Activated CD8-positive, alpha-beta memory T cell treated with anti-CD3 and anti-CD28 coated beads, Interleukin-2, amount 50 U/mL, for 1 hour (primary cell): ENCODE results near the gene PTBP1.

Experiments used
- DNase-seq: peaks from one replicate; pipeline ENCODE4 v3.0.0-alpha.2; 2020; ENCODE audit errors: extremely low read depth

The PTBP1 gene

GRCh38 chr19:797528-798414, 519 bp downstream of the PTBP1 start:
- DNase-seq, result peak; percentile 56

- no peak for DNase-seq
These were observed 1.3 kb downstream of the PTBP1 start for GRCh38 chr19:798415-799075.

- DNase-seq, result no peak
These were observed 2.0 kb downstream of the PTBP1 start for GRCh38 chr19:799076-799881.

GRCh38 chr19:800360-801029, 3.2 kb downstream of the PTBP1 start:
- no peak for DNase-seq

GRCh38 chr19:801030-801860, 4.0 kb downstream of the PTBP1 start:
- no peak for DNase-seq

DNA sequence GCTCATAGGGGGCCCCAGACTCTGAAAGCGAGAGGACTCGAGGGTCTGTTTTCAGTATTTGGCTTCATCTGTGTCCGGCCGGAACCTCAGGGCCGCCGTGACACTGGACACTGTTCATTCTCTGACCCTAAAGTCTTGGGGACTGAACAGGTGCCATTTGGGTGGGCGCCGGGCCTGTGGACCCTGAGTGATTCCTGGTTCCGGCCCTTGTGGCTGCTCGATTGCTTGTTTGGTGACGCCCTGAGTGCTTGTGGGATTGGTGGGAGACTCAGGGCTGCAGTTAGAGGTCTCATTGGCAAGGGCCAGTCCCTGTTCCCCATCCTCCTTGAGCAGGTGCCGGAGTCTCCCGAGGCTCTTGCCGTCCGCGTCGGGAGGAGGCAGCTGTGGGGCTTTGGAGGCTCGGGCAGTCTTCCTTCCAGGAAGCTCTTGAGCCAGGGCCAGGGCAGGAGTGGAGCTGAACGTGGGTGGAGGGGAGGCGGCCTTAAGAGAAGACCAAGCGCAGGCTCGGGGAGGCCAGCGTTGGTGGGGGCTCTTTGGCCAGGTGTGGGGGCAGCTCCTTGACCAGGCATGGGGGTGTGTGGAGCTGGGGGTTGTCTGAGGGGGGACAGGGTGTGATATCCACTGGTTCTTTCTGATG, 4.7 kb downstream of the PTBP1 start:
- no peak for DNase-seq

DNA sequence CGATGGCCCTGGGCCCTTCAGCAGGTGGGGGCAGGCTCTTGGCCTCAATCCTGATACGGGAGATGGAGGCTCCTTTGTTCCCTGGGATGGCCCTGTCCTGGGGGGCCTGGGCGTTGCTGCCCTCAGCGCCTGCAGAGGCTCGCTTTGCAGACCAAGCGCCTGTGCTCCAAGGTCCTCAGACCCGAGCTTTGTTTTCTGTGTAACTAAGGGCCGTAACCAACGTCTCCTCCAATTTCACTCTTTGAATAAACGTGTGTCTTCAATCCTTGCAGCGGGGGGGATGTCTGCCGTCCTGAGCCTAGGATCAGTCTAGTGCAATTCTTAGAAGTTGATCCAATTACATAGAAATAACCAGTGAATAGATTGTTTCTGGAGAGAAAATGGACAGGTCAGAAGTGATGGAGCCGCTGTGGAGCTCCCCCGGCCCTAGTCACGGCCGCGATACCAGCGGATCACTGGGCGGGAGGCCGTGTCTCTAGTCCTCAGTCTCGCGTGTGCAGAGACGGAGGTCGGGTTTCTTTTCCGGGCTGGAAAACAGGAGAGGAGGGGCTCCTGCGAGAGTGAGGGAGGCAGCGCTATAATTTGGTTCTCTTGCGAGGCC, 5.3 kb downstream of the PTBP1 start:
- DNase-seq, result no peak

GRCh38 chr19:803099-803561, 5.9 kb downstream of the PTBP1 start:
- DNase-seq, result no peak

DNA sequence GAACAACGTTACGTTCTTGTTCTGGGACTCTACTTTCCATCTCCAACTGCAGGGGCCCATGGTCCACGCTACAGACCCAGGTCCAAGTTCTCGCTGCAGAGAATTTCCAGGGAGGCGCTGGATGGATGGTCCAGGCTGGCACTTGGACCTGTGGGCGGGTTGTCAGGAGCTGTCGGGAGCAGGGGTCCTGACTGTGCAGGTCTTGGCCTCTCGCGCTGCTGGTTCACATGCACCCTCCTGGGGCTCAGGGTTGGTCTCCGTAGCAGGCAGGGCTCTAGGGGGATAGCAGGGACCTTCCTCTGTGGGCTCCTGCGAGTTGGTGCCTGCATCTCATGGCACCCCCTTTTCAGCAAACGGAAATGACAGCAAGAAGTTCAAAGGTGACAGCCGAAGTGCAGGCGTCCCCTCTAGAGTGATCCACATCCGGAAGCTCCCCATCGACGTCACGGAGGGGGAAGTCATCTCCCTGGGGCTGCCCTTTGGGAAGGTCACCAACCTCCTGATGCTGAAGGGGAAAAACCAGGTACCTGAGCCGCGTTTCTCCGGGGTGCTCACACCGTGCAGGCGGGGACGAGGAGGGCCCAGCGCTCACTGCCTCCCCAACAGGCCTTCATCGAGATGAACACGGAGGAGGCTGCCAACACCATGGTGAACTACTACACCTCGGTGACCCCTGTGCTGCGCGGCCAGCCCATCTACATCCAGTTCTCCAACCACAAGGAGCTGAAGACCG, 6.6 kb downstream of the PTBP1 start:
- no peak for DNase-seq

DNA sequence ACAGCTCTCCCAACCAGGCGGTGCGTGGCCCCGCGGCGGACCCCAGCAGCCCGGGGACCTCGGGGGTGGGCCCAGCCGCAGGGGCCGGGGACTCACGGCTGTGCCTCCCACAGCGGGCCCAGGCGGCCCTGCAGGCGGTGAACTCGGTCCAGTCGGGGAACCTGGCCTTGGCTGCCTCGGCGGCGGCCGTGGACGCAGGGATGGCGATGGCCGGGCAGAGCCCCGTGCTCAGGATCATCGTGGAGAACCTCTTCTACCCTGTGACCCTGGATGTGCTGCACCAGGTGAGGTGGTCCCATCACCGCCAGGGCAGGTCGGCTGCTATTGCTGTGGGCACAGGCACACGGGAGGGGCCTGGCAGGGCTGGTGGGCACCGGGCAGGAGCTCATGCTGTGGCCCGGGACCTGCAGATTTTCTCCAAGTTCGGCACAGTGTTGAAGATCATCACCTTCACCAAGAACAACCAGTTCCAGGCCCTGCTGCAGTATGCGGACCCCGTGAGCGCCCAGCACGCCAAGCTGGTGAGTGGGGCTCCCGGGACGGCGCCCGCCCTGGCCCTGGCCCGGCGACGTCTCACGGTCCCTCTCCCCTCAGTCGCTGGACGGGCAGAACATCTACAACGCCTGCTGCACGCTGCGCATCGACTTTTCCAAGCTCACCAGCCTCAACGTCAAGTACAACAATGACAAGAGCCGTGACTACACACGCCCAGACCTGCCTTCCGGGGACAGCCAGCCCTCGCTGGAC, 7.3 kb downstream of the PTBP1 start:
- no peak for DNase-seq

DNA sequence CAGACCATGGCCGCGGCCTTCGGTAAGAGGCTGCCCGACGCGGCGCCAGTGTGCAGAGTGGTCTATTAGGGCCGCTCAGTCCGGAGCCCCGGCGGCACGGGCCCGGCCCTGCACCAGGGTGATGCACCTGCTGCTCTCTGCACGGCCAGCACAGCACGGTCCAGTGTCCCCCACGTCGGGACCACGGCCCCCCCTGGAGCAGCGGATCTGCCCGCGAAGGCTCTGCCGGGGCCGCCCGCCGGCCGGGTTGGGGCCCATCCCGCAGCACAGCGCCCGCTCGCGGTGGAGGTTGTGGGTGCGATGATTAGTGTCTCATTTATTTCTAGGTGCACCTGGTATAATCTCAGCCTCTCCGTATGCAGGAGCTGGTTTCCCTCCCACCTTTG, 7.9 kb downstream of the PTBP1 start:
- DNase-seq, result no peak

GRCh38 chr19:805600-806550, 8.6 kb downstream of the PTBP1 start:
- DNase-seq, result no peak

DNA sequence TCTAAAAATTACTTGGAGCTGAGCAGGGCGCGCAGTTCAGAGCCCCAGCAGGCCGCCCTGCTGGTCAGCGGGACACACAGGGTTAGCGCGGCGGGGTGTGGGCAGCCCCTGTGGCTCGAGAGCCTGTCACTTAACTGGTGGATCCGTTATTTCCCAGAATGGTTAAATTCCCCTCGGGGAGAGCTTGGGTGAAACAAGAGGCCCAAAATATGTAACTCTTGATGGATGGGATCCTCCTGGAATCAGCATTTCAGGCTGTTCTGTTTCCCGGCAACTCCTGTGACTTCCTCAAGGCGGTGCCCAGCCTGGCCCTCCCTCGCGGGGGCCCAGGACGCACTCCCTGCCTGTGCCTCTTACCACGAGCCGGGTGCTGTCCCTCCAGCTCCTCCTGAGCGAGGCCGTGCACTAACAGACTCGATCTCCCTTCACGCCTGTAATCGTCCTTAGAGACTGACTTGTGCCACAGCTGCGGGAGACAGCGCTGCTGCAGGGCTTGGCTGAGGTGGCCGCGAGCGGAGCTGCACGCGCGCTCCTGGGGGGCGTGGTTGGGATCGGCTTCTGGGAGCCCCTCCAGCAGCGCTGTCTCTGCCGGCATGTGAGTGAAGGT, 9.7 kb downstream of the PTBP1 start:
- DNase-seq, result no peak

DNA sequence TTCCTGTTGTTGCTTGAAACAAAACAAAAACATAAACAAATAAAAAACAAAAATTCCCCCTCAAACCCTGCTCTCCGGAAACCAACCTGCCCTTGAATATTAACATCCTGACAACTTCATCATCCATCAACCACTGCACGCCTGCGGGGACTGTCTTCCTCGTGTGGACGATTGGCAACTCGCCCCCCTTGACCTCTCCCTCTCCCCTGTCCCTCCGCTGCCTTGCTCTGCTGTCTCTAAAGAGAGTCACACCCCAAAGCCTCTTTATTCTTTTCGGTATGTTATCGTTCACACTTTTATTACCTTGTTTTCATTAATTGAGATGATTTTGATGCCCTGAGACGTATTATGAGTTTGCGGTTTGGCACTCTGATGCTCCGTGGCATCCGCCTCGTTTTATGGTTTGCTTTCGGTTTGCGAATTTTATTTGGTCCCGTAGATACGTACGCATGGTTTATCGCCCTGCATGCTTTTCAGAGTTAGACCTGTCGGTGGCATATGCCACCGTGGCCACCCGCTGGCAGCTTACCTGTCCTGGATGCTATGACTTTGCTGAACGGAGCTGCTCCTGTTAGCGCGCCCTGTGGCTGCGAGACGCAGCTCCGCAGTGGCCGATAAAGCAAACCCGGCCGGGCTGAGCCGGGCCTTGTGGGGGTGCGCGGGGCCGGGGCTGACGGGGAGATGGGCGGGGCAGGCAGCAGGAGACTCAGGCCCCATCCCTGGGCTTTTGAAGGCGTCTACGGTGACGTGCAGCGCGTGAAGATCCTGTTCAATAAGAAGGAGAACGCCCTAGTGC, 10.6 kb downstream of the PTBP1 start:
- DNase-seq, result no peak

DNA sequence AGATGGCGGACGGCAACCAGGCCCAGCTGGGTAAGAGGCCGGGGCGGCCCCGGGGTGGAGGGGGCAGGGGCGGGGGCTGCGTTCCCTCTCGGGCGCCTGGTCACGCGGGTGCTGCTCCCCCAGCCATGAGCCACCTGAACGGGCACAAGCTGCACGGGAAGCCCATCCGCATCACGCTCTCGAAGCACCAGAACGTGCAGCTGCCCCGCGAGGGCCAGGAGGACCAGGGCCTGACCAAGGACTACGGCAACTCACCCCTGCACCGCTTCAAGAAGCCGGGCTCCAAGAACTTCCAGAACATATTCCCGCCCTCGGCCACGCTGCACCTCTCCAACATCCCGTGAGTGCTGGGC, 11.1 kb downstream of the PTBP1 start:
- DNase-seq, result no peak
